ENCODE data around the gene CMPK2. TPM values are rescaled to one million over a fixed set of nuclear protein-coding genes. Genes with fewer than 3 reads are reported as not detected.

Gene CMPK2, protein sequence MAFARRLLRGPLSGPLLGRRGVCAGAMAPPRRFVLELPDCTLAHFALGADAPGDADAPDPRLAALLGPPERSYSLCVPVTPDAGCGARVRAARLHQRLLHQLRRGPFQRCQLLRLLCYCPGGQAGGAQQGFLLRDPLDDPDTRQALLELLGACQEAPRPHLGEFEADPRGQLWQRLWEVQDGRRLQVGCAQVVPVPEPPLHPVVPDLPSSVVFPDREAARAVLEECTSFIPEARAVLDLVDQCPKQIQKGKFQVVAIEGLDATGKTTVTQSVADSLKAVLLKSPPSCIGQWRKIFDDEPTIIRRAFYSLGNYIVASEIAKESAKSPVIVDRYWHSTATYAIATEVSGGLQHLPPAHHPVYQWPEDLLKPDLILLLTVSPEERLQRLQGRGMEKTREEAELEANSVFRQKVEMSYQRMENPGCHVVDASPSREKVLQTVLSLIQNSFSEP
- 10 to 100 TPM in 1 of 2 donors, 1 to 10 TPM in 1; 5.3 to 31.1 TPM for total RNA-seq

DNA sequence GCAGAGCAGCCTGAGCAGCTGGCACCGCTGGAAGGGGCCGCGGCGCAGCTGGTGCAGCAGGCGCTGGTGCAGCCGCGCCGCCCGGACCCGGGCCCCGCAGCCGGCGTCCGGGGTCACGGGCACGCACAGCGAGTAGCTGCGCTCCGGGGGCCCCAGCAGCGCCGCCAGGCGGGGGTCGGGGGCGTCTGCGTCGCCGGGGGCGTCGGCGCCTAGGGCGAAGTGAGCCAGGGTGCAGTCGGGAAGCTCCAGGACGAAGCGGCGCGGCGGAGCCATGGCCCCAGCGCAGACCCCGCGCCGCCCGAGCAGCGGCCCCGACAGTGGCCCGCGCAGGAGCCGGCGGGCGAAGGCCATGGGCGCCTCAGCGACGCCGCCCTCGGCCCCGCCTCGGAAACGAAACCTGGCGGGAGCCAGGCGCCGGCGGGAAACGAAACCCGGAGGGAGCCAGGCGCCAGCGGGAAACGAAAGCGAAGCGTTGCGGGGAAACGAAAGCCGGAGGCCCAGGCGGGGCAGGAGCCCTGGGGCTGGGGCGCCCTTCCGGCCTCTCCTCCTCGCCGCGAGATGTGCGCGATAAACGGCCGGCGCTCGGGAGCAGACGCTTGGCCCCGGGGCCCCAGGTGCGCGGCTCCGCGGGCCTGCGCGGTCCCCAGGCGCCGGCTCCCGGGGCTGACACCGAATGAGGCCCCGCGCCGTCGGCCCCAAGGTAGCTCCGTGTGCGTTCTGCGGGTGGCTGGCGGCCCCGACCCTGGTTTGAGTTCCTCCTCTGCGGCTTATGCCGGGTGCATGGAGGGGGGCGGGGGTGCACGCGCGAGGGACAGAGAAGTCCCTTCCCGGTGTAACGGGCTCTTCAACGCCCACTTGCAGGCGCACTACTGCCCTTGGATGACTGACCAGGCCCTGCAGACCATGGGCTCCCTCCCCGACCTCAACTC, at the start of gene CMPK2:
CMPK2 (minus strand) TSS at position 562 of the 929 bp plus-strand sequence; CDS start at position 351, 211 bp downstream.
- Histone ChIP-seq H3K4me1 (ENCODE audit: control insufficient read depth in 1 of 2, low read depth in 2 of 2) (peaks cover 5 to 27% of the 10 kb centered on the region in 2 donors), H3K27ac (peak within 1 kb of the TSS; percentile 52 to 73), H3K27me3 (replicated peaks; ENCODE audit: insufficient read depth) (no peaks in the 10 kb centered on the region), H3K9me3 (no peaks in the 10 kb centered on the region), H3K4me3 (peak within 1 kb of the TSS; percentile 91), H3K36me3 (no peaks in the 10 kb centered on the region)
- DNase-seq (ENCODE audit: low spot score) (no peak), ATAC-seq (ENCODE audit: insufficient number of reproducible peaks, low FRiP score, low read depth) (peak; percentile 52)
- TF ChIP-seq, protein P1, sequence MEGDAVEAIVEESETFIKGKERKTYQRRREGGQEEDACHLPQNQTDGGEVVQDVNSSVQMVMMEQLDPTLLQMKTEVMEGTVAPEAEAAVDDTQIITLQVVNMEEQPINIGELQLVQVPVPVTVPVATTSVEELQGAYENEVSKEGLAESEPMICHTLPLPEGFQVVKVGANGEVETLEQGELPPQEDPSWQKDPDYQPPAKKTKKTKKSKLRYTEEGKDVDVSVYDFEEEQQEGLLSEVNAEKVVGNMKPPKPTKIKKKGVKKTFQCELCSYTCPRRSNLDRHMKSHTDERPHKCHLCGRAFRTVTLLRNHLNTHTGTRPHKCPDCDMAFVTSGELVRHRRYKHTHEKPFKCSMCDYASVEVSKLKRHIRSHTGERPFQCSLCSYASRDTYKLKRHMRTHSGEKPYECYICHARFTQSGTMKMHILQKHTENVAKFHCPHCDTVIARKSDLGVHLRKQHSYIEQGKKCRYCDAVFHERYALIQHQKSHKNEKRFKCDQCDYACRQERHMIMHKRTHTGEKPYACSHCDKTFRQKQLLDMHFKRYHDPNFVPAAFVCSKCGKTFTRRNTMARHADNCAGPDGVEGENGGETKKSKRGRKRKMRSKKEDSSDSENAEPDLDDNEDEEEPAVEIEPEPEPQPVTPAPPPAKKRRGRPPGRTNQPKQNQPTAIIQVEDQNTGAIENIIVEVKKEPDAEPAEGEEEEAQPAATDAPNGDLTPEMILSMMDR (IDR thresholded peaks at IDR 0.05), result no peak

DNA sequence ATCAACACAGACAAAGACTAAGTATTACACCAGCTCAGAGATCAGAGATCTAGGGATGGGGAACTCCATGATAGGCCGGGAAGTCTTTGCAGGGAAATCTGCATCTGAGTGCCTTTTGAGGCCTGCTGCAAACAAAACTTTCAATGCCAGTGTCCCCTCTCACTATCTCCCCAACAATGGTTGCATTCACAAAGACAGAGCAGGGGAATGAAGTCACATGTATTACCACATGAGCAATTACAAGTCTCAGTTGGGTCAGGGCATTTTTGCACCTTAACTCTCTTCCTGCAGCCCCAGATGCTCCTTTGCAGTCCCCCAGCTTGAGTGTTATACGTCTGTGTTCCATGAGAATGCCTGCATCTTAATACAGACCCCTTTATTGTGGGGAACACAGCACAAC, 49.7 kb upstream of the CMPK2 start:
- Histone ChIP-seq H3K36me3 (no peaks in the 10 kb centered on the region), H3K9me3 (no peaks in the 10 kb centered on the region), H3K4me1 (ENCODE audit: control insufficient read depth in 1 of 2, low read depth in 2 of 2) (peaks cover 3 to 20% of the 10 kb centered on the region in 2 donors), H3K27me3 (replicated peaks; ENCODE audit: insufficient read depth) (no peaks in the 10 kb centered on the region), H3K27ac (no peak overlapping the region), H3K4me3 (no peak overlapping the region)
- ATAC-seq (ENCODE audit: insufficient number of reproducible peaks, low FRiP score, low read depth) (no peak), DNase-seq (ENCODE audit: low spot score) (no peak)
- TF ChIP-seq, protein P1 (IDR thresholded peaks at IDR 0.05), result no peak

DNA sequence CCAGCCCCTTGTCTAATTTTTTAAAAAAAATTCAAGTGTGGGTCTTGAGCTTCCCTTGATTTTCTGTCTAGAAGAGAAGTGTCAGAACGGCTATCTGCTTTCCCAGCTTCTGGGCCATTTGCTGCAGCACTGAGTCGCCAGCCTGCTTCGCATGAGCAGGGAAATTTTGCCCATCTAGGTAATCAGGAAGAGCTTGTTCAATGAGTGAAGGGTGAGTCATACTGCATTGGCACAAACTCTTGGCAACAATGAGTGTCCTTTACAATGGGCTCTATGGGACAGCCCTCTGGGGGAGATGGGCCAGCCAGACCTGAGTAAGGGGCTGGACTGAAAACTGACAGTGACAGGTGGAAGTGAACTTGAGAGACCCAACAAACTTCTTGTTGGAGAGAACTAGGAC, 49.1 kb upstream of the CMPK2 start:
- H3K4me3 ChIP-seq, result no peak overlapping the region
- peaks cover 3 to 14% of the 10 kb centered on the region in 2 donors for H3K4me1 ChIP-seq (ENCODE audit: control insufficient read depth in 1 of 2, low read depth in 2 of 2)
- no peaks in the 10 kb centered on the region for H3K36me3 ChIP-seq
- TF ChIP-seq, protein P1 (IDR thresholded peaks at IDR 0.05), result no peak
- DNase-seq (ENCODE audit: low spot score), result no peak
- ATAC-seq (ENCODE audit: insufficient number of reproducible peaks, low FRiP score, low read depth), result no peak
- H3K27ac ChIP-seq, result no peak overlapping the region
- no peaks in the 10 kb centered on the region for H3K27me3 ChIP-seq (replicated peaks; ENCODE audit: insufficient read depth)
- no peaks in the 10 kb centered on the region for H3K9me3 ChIP-seq

DNA sequence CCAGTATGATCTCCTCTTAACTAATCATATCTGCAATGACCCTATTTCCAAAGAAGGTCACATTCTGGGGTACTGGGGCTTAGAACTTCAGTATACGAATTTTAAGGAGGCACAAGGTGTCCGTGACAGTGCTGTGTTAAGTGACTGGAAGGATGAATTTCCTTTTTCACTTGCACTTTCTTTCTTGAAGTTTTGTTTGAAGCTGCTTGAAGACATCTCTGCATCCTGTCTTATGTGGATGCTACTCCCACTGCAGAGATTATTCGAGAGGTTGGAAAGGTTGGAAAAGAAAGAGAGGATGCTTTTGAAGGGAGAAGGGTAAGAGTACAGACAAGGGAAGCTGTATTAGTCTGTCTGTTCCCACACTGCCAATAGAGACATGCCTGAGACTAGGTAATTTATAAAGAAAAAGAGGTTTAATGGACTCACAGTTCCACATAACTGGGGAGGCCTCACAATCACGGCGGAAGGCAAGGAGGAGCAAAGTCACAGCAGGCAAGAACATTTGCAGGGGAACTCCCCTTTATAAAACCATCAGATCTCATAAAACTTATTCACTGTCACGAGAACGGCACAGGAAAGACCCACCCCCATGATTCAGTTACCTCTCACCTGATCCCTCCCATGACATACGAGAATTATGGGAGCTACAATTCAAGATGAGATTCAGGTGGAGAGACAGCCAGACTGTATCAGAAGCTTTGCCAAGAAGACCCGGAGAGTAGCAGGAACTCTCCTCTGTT, 47.9 kb upstream of the CMPK2 start:
- no peak for DNase-seq (ENCODE audit: low spot score)
- Histone ChIP-seq H3K4me1 (ENCODE audit: control insufficient read depth in 1 of 2, low read depth in 2 of 2) (peaks cover 0 to 5% of the 10 kb centered on the region in 2 donors), H3K4me3 (no peak overlapping the region), H3K36me3 (no peaks in the 10 kb centered on the region), H3K9me3 (no peaks in the 10 kb centered on the region), H3K27me3 (replicated peaks; ENCODE audit: insufficient read depth) (no peaks in the 10 kb centered on the region), H3K27ac (no peak overlapping the region)
- TF ChIP-seq, protein P1 (IDR thresholded peaks at IDR 0.05), result no peak
- ATAC-seq (ENCODE audit: insufficient number of reproducible peaks, low FRiP score, low read depth), result no peak

Data from thoracic aorta (tissue), 2 donors.